KG1 (cell line): Measurements from ENCODE around the gene ASB16.
A peak's percentile ranks its signal among the peaks of the same experiment; 100 is the strongest.
"Not testable (repeated sequence)": the region's sequence is repeated elsewhere in the genome, so short reads cannot be mapped to it uniquely, and the experiment has no call there.

Experiments used
- DNase-seq: peaks from one replicate; lab custom pipeline; 2025; lab: John Stamatoyannopoulos, UW

The ASB16 gene

GRCh38 chr17:44170499-44171201 lies at the start of gene ASB16:
TSS of gene ASB16 (plus strand) at chr17:44170704. CDS start at chr17:44170790, 86 bp downstream.
- no peak for DNase-seq

GRCh38 chr17:44120851-44121605 lies 49.5 kb upstream of the ASB16 start:
- DNase-seq: no peak

- no peak for DNase-seq
Measured at GRCh38 chr17:44121997-44122815, 48.3 kb upstream of the ASB16 start.

- DNase-seq: no peak
Measured at GRCh38 chr17:44122816-44123355, 47.6 kb upstream of the ASB16 start.

- DNase-seq: peak; percentile 91
Measured at GRCh38 chr17:44123356-44124117, 47.0 kb upstream of the ASB16 start, which contains the start of gene HDAC5. TSS of gene HDAC5 (minus strand) at chr17:44123641. CDS start at chr17:44117515, 6,126 bp downstream.

GRCh38 chr17:44124118-44124438 lies 46.4 kb upstream of the ASB16 start:
- DNase-seq: no peak

GRCh38 chr17:44128383-44128782 lies 42.1 kb upstream of the ASB16 start:
- no peak for DNase-seq

- no peak for DNase-seq
Measured at GRCh38 chr17:44130693-44131349, 39.7 kb upstream of the ASB16 start.

- not testable (repeated sequence) for DNase-seq
Measured at GRCh38 chr17:44131372-44131771, 39.1 kb upstream of the ASB16 start.

GRCh38 chr17:44132275-44132821 lies 38.2 kb upstream of the ASB16 start:
- DNase-seq: no peak

- no peak for DNase-seq
Measured at GRCh38 chr17:44133918-44134476, 36.5 kb upstream of the ASB16 start.

- no peak for DNase-seq
Measured at GRCh38 chr17:44134752-44135568, 35.5 kb upstream of the ASB16 start.

GRCh38 chr17:44137891-44138709 lies 32.4 kb upstream of the ASB16 start:
- DNase-seq: no peak

- DNase-seq: not testable (repeated sequence)
Measured at GRCh38 chr17:44143921-44144320, 26.6 kb upstream of the ASB16 start.

GRCh38 chr17:44144966-44145739 lies 25.4 kb upstream of the ASB16 start:
- DNase-seq: no peak

GRCh38 chr17:44146375-44147346 lies 23.8 kb upstream of the ASB16 start:
- no peak for DNase-seq

GRCh38 chr17:44147812-44148211 lies 22.7 kb upstream of the ASB16 start:
- no peak for DNase-seq
